NCI-H526 treated with DMSO at 0.1 percent for 48 hours (cell line): ENCODE data around the gene KIF3B.
"Not testable (repeated sequence)": the region's sequence is repeated elsewhere in the genome, so short reads cannot be mapped to it uniquely, and the experiment has no call there.

Experiments
- DNase-seq: peaks from one replicate; lab custom pipeline; 2025; lab: John Stamatoyannopoulos, UW

The KIF3B gene

DNA sequence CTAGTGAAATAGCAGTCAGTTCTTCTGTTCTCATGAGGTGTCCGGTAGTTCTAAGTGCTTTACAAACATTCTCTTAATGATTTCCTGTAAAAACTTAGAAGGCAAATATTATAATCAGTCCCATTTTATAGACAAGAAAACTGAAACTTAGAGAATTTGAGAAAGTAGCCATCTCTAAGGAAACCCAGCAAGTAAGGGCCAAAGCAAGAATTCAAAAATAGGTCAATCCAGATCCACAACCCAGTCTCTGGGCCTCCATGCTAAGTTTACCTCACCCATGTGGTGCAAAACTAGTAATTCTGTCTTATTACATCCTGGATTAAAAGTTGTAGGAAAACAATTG lies 53.1 kb downstream of the KIF3B start:
- no peak for DNase-seq

DNA sequence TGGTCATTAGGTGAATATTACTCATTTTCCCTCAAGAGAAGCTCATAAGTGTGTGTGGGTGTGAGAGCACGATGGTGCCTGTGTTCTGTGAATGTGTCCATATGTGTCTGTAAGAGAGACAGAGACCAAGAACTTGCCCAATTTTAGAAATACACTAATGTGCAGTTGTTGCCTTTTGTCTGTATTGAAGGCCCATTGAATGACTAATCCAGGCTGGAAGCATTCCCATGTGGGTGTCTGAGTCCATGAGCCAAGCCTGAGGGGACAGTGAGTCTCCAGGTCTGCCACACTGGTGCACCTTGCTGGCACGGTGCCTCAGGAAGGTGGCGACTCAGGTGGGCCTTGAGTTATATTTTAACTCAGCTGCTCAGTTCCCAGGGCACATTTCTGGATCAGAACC lies 55.2 kb downstream of the KIF3B start:
- no peak for DNase-seq

DNA sequence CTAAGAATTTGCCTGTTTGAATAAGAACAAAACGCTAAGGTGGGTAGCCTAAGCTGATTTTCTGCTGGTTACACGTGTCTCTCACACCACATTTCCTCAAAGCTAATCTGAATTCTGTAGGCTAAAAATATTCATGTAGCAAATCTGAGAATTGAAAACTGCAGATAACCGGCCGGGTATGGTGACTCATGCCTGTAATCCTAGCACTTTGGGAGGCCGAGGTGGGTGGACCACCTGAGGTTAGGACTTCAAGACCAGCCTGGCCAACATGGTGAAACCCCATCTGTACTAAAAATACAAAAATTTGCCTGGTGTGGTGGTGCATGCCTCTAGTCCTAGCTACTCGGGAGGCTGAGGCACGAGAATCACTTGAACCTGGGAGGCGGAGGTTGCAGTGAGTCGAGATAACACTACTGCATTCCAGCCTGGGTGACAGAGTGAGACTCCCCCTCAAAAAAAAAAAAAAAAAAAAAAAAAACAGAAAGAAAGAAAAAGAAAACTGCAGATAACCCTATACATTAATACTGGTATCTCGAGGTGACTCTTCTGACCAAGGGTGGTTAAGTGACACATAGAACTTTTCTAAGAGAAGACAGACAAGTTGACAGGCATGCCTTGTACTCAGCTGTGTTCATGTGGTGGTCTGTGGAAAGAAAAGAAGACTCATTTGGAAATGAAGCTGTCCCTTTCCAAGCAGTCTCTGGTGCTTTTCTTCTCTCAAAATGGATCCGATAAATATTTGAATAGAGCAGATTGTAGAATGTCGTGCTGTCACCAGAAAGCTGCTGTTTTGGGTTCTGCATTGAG lies 55.9 kb downstream of the KIF3B start:
- DNase-seq: no peak

DNA sequence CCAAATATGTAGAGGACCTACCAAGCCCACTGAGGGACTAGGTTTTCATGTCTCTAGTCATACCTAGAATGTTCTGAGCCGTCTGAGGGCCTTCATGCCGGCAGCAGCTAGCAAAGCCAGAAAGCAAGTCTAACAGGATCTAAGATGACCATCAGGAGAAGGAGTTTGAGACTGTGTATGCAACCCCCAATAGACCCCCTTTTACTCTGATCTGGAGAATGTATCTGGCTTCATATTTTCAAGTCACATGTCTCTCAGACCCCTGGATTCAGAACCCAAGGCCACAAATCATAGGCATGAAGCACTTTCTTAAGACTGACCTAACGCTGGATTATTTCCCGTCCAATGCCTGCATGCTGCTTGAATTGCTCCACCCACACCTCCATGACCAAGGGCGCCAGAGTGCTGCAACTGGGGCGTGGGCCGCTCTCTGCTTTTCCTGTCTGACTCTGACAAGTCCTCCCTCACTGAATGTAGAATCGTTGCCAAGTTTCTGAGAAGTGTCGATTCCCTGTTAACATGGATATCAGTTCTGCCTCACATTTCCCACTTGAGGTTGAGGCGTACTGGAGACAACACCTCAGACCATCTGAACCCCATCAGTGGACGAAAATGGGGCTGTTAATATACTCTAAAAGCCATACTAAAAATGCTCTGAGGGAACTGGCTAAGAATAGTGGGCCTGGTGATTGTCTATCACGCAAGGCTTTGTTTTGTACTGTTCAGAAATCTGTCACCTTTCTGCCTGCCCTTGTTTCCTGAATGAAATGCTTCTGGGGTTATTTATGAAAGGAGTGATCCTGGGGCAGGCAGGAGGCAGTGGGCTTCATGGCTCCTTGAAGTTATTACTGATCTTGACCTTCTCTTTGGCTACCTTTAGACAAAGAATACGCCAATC lies 56.8 kb downstream of the KIF3B start:
- no peak for DNase-seq

DNA sequence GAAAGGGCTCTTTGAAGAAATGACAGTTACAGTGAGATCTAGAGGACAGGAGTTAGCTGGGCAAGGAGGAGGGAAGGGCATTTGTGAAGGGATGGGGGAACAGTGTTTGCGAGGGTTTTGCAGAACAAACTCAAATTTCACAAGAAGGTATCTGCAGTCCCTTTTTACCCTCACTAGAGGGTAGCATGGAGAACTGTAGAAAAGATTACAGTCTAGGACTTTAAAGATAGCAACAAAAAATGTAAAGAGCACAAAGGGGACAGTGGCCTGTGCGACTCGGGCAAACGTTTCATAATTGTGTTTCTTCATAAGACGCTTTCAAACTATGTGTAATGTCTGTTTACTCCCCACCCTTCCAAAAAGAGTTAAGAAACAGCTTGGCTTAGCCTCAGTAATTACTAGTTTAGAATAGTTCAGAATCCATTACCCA lies 59.5 kb downstream of the KIF3B start:
- DNase-seq: no peak

DNA sequence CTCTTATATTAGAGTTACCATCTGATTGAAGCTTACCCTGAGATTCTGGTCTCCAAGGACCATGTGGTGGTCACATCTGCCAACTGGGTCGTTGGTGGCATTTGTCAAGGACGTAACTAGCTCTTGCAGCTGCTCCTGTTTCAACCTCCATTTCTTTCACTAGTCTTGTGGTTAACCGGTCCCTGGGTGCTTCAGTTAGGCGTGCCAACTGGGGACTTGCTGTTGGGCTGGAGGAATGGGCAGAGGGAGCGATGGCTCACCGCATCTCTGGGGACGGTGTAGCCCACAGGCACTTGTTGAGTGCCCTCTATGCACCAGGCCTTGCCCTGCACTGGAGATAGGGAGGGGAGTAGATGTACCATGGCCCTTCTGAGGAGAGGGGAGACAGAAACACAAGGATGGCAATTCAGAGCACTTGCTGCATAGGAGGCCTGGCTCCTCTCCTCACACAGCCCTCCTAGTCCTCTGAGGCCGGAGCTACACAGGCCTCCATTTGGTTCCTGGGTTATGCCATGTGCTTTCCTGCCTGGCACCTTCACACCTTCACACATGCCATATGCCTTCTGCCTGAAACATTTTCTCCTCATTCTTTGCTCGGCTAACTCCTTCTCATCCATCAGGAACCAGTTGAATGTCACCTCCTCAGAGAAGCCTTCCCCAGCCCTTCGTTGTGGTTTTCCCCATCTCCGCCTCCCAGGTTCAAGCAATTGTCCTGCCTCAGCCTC lies 60.6 kb downstream of the KIF3B start:
- DNase-seq: no peak

DNA sequence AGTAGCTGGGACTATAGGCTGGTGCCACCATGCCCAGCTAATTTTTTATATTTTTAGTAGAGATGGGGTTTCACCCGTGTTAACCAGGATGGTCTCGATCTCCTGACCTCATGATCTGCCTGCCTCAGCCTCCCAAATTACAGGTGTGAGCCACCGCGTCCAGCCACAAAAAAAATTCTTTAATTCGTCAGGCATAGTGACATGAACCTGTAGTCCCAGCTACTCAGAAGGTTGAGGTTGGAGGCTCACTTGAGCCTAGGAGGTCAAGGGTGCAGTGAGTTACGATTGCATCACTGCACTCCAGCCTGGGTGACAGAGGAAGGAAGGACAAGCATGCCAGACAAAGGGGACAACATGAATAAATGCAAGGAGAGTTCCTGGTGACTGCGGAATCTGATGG lies 61.2 kb downstream of the KIF3B start:
- DNase-seq: no peak

DNA sequence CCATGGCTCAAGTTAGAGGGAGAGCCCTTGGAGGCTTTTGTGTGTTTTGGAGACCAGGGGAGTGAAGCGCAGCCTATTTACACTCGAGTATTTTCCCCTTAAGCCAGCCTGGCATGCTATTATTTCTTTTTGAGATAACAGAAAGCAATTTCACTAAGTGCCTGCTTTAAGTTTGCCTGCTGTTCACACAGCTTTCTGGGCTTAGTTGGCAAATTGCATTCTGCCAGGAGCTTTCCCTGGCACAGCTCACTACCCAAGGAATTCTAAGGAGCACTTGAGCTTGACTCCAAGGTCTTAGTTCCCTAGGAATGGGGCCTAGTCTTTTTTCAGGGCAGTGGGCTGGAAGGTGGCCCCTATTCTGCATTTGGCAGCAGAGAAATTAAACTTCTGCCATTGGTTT lies 61.7 kb downstream of the KIF3B start:
- no peak for DNase-seq

DNA sequence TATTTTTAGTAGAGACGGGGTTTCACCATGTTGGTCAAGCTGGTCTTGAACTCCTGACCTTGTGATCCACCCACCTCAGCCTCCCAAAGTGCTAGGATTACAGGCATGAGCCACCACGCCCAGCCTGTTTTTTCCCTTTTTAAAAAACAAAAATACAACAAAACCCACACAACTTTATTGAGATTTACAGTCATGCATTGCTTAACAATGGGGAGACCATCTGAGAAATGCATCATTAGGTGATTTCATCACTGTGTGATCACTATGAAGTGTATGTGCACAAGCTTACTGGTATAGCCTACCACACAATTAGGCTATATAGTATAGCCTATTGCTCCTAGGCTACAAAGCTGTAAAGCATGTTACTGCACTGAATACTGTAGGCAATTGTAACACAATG lies 63.6 kb downstream of the KIF3B start:
- not testable (repeated sequence) for DNase-seq

DNA sequence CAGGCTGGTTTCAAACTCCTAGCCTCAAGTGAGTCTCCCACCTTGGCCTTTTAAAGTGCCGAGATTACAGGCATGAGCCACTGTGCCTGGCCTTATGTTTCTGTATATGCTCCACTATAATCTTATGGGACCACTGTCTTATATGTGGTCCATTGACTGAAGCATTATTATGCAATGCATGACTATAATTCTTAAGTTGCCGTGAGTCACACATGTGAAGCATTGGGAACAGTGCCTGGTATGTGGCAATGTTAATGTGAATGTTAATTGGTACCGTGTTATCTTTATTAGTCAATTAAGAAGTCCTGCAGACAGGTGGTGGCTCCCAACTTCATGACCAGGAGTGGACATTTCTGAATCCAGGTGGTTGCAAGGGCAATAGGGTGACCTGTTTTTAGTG lies 66.0 kb downstream of the KIF3B start:
- no peak for DNase-seq

DNA sequence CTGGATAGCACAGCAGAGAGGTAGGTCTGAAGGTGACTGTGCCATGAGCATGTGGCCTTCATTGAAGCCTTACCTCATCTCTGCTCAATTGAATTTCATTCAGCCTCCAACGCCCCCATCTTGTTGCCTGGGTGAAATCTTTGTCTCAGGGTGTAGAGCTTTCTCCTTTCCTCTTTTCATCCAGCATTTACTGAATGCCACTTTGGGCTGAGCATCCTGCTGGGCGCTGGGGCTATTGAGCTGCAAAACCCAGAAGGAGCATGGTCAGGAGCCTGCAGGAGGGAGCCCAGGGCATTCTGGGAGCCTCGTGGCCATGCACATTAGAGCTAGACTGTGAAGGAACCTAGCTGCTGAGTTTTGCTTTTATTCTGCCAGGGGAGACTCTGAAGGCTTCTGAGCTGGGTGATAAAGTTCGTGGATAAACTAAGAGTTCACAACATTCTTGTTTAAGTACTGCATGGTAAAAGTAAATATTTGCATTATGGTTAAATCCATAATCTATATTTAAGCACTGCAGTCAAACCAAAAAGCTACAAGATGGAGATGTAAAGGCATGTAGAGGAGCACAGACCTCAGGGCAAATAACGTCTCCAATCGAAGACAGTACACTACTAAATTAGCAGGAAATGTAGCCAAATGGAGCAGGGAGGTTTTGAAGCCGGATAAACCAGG lies 67.5 kb downstream of the KIF3B start:
- DNase-seq: no peak

DNA sequence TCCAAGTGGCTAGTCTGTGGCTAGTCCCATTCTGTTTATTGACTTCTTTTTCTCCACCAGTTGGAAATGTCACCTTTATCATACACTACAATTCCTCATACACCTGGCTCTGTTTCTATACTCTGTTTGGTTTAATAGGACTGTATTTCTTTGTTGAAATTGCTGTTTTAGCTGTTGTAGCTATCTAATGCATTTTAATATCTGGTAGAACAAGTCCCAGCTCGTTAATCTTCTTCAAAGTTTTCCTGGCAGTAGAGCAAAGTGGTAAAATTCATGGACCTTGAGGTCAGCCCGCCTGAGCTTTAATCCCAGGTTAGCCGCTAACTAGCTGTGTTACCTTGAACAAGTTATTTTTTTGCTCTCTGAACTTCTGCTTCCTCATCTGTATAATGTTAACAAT lies 70.8 kb downstream of the KIF3B start:
- DNase-seq: no peak

DNA sequence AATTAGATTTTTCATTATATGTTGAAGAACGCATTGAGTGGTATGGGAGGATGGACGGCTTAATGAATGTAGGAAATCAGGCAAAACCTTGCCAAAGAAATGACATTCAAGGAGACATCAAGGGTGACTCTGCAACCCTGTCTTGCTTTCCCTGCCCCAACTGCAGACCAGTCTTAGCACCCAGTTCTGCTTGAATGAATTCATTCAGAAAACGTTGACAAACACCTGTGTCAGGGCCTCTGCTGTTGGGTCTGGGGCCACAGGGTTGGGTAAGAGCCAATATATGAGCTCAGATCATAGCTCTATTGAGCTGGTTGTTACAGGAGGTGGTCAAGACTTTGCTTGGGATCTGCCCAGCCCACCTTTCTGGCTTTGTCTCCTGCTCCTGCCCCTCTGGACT lies 73.0 kb downstream of the KIF3B start:
- DNase-seq: no peak

DNA sequence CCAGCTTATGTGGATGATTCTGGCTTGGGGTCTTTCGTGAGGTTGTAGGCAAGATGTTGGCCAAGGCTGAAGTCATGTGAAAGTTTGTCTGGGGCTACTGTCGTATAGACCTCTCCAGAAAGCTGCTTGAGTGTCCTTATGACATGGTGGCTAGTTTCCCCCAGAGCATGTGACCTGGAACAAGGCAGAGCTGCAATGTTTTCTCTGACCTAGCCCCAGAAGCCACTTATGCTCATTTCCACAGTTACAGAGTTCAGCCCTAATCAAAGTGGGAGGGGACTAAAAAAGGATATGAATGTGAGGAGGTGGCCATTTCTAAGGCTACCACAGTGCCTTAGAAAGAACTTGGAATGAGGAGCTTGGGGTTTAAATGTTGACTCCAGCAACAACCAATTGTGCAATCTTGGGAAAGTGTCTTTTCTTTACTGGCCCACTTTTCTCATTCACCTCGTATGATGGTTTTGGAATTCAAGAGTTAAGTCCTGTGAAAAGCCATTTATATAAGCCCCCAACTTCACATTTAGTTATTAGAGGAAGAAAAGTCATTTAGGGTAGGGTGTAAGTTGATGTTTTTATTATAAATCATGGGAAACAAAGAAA lies 74.8 kb downstream of the KIF3B start:
- DNase-seq: no peak

DNA sequence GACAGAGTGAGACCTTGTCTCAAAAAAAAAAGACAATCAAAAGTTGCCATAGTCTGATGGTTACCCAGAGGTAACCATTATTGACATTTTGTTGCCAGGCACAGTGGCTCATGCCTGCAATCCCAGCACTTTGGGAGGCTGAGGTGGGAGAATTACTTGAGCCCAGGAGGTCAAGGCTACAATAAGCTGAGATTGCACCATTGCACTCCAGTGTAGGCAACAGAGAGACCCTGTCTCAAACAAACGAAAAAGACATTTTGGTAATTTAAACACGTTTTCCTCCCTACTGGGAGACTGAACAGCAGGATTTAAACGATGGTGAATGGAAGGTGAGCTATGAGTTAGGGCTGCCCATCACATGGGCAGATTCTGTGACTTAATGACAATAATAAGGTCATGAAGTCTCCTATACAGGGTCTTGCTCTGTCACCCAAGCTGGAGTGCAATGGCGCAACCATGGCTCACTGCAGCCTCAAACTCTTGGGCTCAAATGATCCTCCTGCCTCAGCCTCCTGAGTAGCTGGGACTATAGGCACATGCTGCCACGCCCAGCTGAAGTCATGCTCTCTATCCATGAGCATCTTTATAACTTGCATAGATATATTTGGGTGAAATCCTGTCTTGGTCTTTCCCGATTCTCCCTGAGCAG lies 76.5 kb downstream of the KIF3B start:
- DNase-seq: no peak

DNA sequence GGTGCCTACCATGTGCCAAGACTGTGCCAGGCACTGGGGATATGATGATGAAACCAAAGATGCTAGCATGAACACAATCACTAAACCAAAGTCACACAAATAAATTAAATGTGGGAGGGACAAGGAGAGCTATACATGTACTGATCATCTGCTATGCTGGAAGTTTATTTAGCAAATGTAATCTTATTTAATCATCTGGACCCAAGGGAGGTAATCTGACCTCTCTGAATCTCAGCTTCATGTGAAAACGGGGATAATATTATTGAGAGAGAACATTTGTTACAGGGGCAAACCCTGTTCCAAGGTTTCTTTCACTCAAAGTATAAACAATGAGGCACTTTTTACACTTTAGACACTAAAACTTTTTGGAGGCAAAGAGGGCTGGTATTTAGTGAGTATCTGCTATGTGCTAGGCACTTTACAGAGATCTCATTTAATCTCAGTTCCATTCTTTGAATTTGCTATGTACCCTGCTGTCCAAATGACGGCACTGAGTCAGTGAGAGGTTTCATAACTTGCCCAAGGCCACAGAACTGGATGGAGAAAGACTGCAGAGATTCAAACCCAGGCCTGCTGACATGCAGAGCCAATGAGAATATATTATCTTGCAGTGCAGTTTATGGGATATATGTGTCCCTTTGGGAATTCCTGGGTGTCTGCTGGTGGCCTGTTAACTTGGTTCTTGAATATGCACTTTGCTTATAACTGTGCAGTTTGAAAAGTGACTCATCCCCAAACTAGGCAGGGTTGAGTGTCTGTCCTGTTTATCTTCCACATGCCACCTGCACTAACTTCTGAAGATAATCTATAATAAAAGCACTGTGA lies 77.4 kb downstream of the KIF3B start:
- no peak for DNase-seq

DNA sequence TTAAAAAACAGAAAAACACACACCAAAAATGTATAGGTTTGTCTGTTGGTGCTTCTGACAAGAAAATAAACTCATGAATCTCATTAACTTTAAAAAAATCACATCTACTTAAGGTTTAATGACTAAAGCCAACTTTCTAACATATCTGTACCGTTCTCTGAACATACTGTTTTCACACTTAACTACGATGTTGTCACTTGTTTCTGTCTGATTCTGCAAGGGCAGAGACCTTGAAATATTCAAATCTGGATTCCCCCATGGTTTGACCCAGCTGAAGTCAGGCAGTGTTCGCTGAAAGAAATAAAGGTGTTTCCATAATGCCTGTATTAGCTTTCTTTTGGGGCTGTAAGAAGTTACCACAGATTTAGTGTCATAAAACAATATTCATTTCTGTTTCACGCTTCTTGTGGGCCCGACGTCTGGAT lies 78.0 kb downstream of the KIF3B start:
- DNase-seq: no peak

DNA sequence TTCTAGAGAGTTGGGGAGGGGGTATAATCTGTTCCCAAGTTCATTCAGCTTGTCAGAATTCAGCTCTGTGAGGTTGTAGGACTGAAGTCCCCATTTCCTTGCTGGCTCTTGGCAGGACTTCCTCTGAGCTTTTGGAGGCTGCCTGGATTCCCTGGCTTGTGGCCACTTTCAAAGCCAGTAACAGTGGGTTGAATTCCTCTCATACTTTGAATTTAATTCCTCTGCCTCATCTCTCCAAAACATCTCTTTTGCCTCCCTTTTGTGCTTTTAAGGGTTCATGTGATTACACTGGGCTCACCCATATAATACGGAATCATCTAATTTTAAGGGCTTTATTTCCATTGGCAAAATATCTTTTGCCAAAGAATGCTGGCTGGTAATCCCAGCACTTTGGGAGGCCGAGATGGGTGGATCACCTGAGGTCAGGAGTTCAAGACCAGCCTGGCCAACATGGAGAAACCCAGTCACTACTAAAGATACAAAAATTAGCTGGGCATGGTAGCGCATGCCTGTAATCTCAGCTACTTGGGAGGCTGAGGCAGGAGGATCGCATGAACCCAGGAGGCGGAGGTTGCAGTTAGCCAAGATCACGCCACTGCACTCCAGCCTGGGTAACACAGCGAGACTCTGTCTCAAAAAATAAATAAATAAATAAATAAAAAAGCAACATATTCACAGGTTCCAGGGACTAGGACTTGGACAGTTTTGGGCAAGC lies 78.6 kb downstream of the KIF3B start:
- not testable (repeated sequence) for DNase-seq

DNA sequence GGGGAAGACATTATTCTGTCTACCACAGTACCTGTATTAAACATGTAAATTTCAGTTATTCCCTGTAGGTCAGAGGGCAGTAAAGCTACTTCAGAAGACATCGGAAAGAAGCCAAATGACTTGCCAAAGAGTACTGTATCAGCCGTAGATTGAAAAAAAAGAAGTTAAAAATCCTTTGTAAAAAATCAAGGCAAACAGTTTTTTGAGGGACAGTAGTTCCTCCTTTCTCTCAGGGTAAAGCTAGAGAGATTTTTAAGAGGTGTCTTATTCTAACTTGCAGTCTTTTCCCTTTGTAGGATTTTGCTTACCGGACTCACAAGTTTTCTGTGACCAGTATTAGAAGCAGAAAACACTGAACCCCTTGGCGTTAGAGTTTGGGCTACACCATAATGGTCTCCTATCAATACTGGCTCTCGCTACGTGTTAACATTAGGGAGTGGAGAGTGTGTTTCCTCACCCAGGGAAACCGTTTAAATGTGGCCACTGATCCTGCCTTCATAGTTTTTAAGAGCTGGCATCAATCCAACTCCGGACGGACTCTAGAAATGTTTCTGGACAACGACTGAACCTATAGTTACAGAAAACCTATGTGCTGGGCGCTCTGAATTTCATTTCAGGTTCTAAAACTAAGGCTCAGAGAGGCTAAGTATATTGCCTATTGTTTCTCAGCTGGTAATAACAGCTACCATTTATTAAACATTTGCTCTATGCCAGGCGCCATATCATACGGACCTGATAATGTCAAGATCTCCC lies 79.3 kb downstream of the KIF3B start:
- no peak for DNase-seq
